SK-N-SH (cell line): ENCODE results near the gene NOG. TPM values are rescaled to one million over a fixed set of nuclear protein-coding genes. Genes with fewer than 3 reads are reported as not detected.

ENCODE experiments used
- CTCF ChIA-PET: fragments of 300-600, 350-600 bp; formaldehyde crosslinking; extraction: SDS; loops from one replicate; lab custom pipeline; 2021; lab: Yijun Ruan, JAX
- POLR2A ChIA-PET: fragments of 350-600 bp; sonication (Branson Sonifier 250); formaldehyde crosslinking; extraction: SDS; loops from one replicate; lab custom pipeline; 2020; ENCODE audit warnings: antibody characterized with exemption, inconsistent platforms; lab: Yijun Ruan, JAX
- DNase-seq: peaks from one replicate; pipeline ENCODE4 v3.0.0; 2012
- H2AFZ ChIP-seq: fragments of 200-600 bp; sonication (generic); 2 replicates; pipeline ENCODE4 v1.8.1; 2016; ENCODE audit warnings: antibody characterized with exemption, mild to moderate bottlenecking, low read depth
- H3F3A ChIP-seq: fragments of 200-600 bp; sonication (generic); replicated peaks from 2 replicates; pipeline ENCODE3; 2016; ENCODE audit warnings: antibody characterized with exemption, mild to moderate bottlenecking; ENCODE audit not compliant: insufficient read depth
- H3K27ac ChIP-seq, 2 experiments: fragments of 200-500 bp in 1 of 2; fragments of 200-600 bp in 1 of 2; sonication (Bioruptor generic) in 1 of 2; sonication (generic), shearing (Covaris generic) in 1 of 2; 2 replicates each; pipeline versions ENCODE4 v1.5.1 to v1.6.1; 2014 to 2016; ENCODE audit warnings: low read depth in 2 of 2, inconsistent platforms in 1 of 2, low read length in 1 of 2, mild to moderate bottlenecking in 1 of 2, mixed read lengths in 1 of 2
- H3K27me3 ChIP-seq: fragments of 200-600 bp; sonication (generic), shearing (Covaris generic); 2 replicates; pipeline ENCODE4 v1.6.1; 2016; ENCODE audit warnings: mixed run types; ENCODE audit not compliant: insufficient read depth
- H3K36me3 ChIP-seq, 2 experiments: fragments of 200-500 bp in 1 of 2; fragments of 200-600 bp in 1 of 2; sonication (Bioruptor generic) in 1 of 2; sonication (generic) in 1 of 2; replicated peaks in 1 of 2; 2 replicates each; pipeline versions ENCODE3 to v1.5.1; 2014 to 2016; ENCODE audit warnings: low read length in 1 of 2, mild to moderate bottlenecking in 1 of 2; ENCODE audit not compliant: insufficient read depth in 2 of 2, control insufficient read depth in 1 of 2
- H3K4me1 ChIP-seq, 2 experiments: fragments of 200-500 bp in 1 of 2; fragments of 200-600 bp in 1 of 2; sonication (Bioruptor generic) in 1 of 2; sonication (generic), shearing (Covaris generic) in 1 of 2; 2 replicates each; pipeline versions ENCODE4 v1.5.1 to v1.6.1; 2014 to 2016; ENCODE audit warnings: low read depth in 1 of 2, low read length in 1 of 2, mixed run types in 1 of 2; ENCODE audit not compliant: insufficient read depth in 2 of 2, control insufficient read depth in 1 of 2
- H3K4me2 ChIP-seq: fragments of 200-600 bp; sonication (generic), shearing (Covaris generic); 2 replicates; pipeline ENCODE4 v1.6.1; 2017; ENCODE audit warnings: mixed run types
- H3K4me3 ChIP-seq, 2 experiments: fragments of 200-500 bp in 1 of 2; fragments of 200-600 bp in 1 of 2; sonication (Bioruptor generic) in 1 of 2; sonication (generic), shearing (Covaris generic) in 1 of 2; 2 replicates each; pipeline versions ENCODE4 v1.5.1 to v1.8.1; 2014 to 2016; ENCODE audit warnings: low read depth in 2 of 2, inconsistent platforms in 1 of 2, low read length in 1 of 2, mild to moderate bottlenecking in 1 of 2, mixed read lengths in 1 of 2, moderate library complexity in 1 of 2
- H3K79me2 ChIP-seq: fragments of 200-600 bp; sonication (generic); 2 replicates; pipeline ENCODE4 v1.8.1; 2017; ENCODE audit warnings: mild to moderate bottlenecking; ENCODE audit not compliant: insufficient read depth
- H3K9ac ChIP-seq: fragments of 200-600 bp; sonication (generic); 2 replicates; pipeline ENCODE4 v1.6.1; 2017; ENCODE audit warnings: mixed run types
- H3K9me2 ChIP-seq: fragments of 200-600 bp; sonication (generic); 2 replicates; pipeline ENCODE4 v1.6.1; 2017; ENCODE audit warnings: mixed run types
- H3K9me3 ChIP-seq: fragments of 200-600 bp; sonication (generic); 2 replicates; pipeline ENCODE4 v1.6.1; 2017; ENCODE audit warnings: mixed run types, mild to moderate bottlenecking, moderate library complexity
- H4K20me1 ChIP-seq: fragments of 200-600 bp; sonication (generic); 2 replicates; pipeline ENCODE4 v1.6.1; 2017; ENCODE audit warnings: mild to moderate bottlenecking, mixed run types; ENCODE audit not compliant: insufficient read depth
- FOSL2 ChIP-seq: IDR thresholded peaks from 2 replicates; pipeline ENCODE4 v1.4.0; 2012; ENCODE audit warnings: low read depth, mild to moderate bottlenecking, moderate library complexity, borderline replicate concordance
- FOXJ3 ChIP-seq: sonication (generic); formaldehyde crosslinking; IDR thresholded peaks from 2 replicates; pipeline ENCODE4 v1.5.1; 2020; ENCODE audit warnings: mild to moderate bottlenecking, missing genetic modification reagents
- FOXM1 ChIP-seq: IDR thresholded peaks from 2 replicates; pipeline ENCODE4 v1.4.0; 2012; ENCODE audit warnings: low read depth, mild to moderate bottlenecking
- GABPA ChIP-seq: IDR thresholded peaks from 2 replicates; pipeline ENCODE4 v1.4.0; 2012; ENCODE audit warnings: low read depth, mild to moderate bottlenecking
- MEF2A ChIP-seq: IDR thresholded peaks from 2 replicates; pipeline ENCODE4 v1.4.0; 2012; ENCODE audit warnings: low read depth, borderline replicate concordance
- NFIC ChIP-seq: IDR thresholded peaks from 2 replicates; pipeline ENCODE4 v1.4.0; 2012; ENCODE audit warnings: borderline replicate concordance
- POLR2AphosphoS5 ChIP-seq: IDR thresholded peaks from 2 replicates; pipeline ENCODE4 v1.6.1; 2012; ENCODE audit warnings: low read depth, low read length
- RCOR1 ChIP-seq: fragments of 150-350 bp; IDR thresholded peaks from 2 replicates; pipeline ENCODE4 v1.6.1; 2017; ENCODE audit warnings: antibody characterized with exemption, low read length
- RFX5 ChIP-seq: IDR thresholded peaks from 2 replicates; pipeline ENCODE4 v1.6.1; 2012; ENCODE audit warnings: mild to moderate bottlenecking, improper control_type of control experiment, low read length
- RXRA ChIP-seq: IDR thresholded peaks from 2 replicates; pipeline ENCODE4 v1.4.0; 2012; ENCODE audit warnings: low read depth, mild to moderate bottlenecking, borderline replicate concordance
- SIN3A ChIP-seq: IDR thresholded peaks from 2 replicates; pipeline ENCODE4 v1.6.1; 2012; ENCODE audit warnings: low read depth, mild to moderate bottlenecking, low read length, moderate library complexity, borderline replicate concordance
- SMC3 ChIP-seq: IDR thresholded peaks from 2 replicates; pipeline ENCODE4 v1.6.1; 2012; ENCODE audit warnings: low read depth, low read length, improper control_type of control experiment
- TAF1 ChIP-seq: IDR thresholded peaks from 2 replicates; pipeline ENCODE4 v1.6.1; 2012; ENCODE audit warnings: low read depth, mild to moderate bottlenecking, low read length, moderate library complexity, borderline replicate concordance
- TCF12 ChIP-seq: IDR thresholded peaks from 2 replicates; pipeline ENCODE4 v1.4.0; 2012
- TEAD4 ChIP-seq: IDR thresholded peaks from 2 replicates; pipeline ENCODE4 v1.4.0; 2012; ENCODE audit warnings: mild to moderate bottlenecking, borderline replicate concordance; ENCODE audit not compliant: insufficient read depth
- YY1 ChIP-seq: IDR thresholded peaks from 2 replicates; pipeline ENCODE4 v1.4.0; 2012; ENCODE audit warnings: low read depth, mild to moderate bottlenecking
- WGBS: methylation state at CpG from one replicate; pipeline ENCODE4 v1.1.6; 2017; ENCODE audit warnings: low lambda C conversion rate; 5-methylcytosine and 5-hydroxymethylcytosine counted together
- polyA plus RNA-seq, 3 experiments: library from polyadenylated mRNA; depleted of rRNA; stranded (reverse); fragments of >200 nt; gene quantifications; 2 replicates each; pipeline ENCODE4 v1.2.3, GENCODE V29; 2012
- TF ChIP-seq, protein P1 (sequence below): IDR thresholded peaks from 2 replicates; pipeline ENCODE4 v1.4.0; 2012; ENCODE audit warnings: low read depth
- TF ChIP-seq, protein P2 (sequence below): IDR thresholded peaks from 2 replicates; pipeline ENCODE4 v1.6.1; 2012; ENCODE audit warnings: mild to moderate bottlenecking, low read depth, low read length, moderate library complexity
- TF ChIP-seq, protein P3 (sequence below): fragments of 200-600 bp; sonication (generic); IDR thresholded peaks from 2 replicates; pipeline ENCODE4 v1.6.1; 2017; ENCODE audit warnings: antibody characterized with exemption, mild to moderate bottlenecking, moderate library complexity
- TF ChIP-seq, protein P4 (sequence below): fragments of 150-350 bp; IDR thresholded peaks from 2 replicates; pipeline ENCODE4 v1.6.1; 2016; ENCODE audit warnings: mild to moderate bottlenecking, low read depth, low read length

NOG gene
- polyA plus RNA-seq, 1 of the 3 experiments (the other 2 are of a cell fraction) = 3.1 TPM

DNA sequence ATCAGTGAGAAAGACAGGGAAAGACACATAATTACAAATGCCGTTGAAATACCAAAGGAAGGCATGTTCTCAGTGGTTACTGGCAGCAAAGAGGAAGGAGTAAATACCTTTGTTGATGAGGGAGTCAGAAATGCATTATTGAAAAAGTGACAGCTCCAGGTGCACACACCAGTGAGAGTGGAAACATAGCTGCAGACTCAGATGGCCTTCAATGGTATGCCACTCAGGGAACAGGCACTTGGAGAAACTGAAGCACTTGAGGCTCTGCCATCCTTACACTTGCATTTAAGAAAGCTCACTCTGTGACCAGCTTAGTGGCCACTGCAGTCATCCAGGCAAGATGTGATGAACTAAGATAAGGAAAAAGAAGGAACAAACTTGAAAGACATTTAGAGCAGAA lies 29.9 kb downstream of the NOG start:
- H3K9me3 ChIP-seq = no peaks in the 10 kb centered on the region
- H3K36me3 ChIP-seq = no peaks in the 10 kb centered on the region
- 17% methylated on average over 1 of the region's 1 CpG for WGBS
- no peaks in the 10 kb centered on the region for H3K79me2 ChIP-seq
- no peak overlapping the region for H3K4me2 ChIP-seq
- TF ChIP-seq POLR2AphosphoS5 (no peak), RFX5 (no peak), GABPA (no peak), MEF2A (no peak), FOXJ3 (no peak), RXRA (no peak), TAF1 (no peak)
- TF ChIP-seq, protein P1, sequence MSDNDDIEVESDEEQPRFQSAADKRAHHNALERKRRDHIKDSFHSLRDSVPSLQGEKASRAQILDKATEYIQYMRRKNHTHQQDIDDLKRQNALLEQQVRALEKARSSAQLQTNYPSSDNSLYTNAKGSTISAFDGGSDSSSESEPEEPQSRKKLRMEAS = no peak
- TF ChIP-seq, protein P2, sequence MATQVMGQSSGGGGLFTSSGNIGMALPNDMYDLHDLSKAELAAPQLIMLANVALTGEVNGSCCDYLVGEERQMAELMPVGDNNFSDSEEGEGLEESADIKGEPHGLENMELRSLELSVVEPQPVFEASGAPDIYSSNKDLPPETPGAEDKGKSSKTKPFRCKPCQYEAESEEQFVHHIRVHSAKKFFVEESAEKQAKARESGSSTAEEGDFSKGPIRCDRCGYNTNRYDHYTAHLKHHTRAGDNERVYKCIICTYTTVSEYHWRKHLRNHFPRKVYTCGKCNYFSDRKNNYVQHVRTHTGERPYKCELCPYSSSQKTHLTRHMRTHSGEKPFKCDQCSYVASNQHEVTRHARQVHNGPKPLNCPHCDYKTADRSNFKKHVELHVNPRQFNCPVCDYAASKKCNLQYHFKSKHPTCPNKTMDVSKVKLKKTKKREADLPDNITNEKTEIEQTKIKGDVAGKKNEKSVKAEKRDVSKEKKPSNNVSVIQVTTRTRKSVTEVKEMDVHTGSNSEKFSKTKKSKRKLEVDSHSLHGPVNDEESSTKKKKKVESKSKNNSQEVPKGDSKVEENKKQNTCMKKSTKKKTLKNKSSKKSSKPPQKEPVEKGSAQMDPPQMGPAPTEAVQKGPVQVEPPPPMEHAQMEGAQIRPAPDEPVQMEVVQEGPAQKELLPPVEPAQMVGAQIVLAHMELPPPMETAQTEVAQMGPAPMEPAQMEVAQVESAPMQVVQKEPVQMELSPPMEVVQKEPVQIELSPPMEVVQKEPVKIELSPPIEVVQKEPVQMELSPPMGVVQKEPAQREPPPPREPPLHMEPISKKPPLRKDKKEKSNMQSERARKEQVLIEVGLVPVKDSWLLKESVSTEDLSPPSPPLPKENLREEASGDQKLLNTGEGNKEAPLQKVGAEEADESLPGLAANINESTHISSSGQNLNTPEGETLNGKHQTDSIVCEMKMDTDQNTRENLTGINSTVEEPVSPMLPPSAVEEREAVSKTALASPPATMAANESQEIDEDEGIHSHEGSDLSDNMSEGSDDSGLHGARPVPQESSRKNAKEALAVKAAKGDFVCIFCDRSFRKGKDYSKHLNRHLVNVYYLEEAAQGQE = no peak
- TF ChIP-seq, protein P3, sequence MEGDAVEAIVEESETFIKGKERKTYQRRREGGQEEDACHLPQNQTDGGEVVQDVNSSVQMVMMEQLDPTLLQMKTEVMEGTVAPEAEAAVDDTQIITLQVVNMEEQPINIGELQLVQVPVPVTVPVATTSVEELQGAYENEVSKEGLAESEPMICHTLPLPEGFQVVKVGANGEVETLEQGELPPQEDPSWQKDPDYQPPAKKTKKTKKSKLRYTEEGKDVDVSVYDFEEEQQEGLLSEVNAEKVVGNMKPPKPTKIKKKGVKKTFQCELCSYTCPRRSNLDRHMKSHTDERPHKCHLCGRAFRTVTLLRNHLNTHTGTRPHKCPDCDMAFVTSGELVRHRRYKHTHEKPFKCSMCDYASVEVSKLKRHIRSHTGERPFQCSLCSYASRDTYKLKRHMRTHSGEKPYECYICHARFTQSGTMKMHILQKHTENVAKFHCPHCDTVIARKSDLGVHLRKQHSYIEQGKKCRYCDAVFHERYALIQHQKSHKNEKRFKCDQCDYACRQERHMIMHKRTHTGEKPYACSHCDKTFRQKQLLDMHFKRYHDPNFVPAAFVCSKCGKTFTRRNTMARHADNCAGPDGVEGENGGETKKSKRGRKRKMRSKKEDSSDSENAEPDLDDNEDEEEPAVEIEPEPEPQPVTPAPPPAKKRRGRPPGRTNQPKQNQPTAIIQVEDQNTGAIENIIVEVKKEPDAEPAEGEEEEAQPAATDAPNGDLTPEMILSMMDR = no peak
- TF ChIP-seq, all 33 proteins: peak for 0
- H3K27ac ChIP-seq = no peak overlapping the region
- no peak overlapping the region for H3K9ac ChIP-seq
- no peak for DNase-seq
- H4K20me1 ChIP-seq = no peaks in the 10 kb centered on the region
- no peak overlapping the region for H3K4me3 ChIP-seq
- H3K27me3 ChIP-seq = peaks cover 7% of the 10 kb centered on the region; the same call in 1 of the 2 replicates
- H3K9me2 ChIP-seq = no peaks in the 10 kb centered on the region
- ChIA-PET CTCF (interaction anchor here (0.6 to 1.9 kb wide), 3 partner anchors 30 to 92 kb away, joined by 4 to 7 read pairs (median 4); partner anchors contain the start of gene NOG), POLR2A (no interaction called here)
- H3F3A ChIP-seq = no peaks in the 10 kb centered on the region
- H2AFZ ChIP-seq = no peak overlapping the region
- no peaks in the 10 kb centered on the region for H3K4me1 ChIP-seq

DNA sequence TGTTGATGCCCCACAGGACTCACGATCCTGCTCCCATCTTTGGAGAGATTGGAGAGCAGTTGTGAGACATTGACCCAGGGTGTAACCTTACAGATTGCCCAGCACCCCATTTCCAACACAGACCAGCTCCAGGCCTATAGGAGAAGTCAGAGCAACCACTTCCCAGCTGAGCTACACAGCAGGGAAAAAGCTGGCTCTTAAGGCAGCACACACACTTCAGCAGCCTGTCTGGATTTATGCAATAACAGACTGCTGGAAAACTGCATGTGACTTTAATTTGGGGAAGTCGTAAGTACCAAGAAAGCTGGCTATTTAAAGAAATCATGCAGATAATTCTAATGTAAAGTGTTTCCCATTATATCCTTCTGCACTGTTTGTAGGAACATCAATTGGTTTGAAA lies 30.8 kb downstream of the NOG start:
- no peaks in the 10 kb centered on the region for H3K79me2 ChIP-seq
- H3F3A ChIP-seq = no peaks in the 10 kb centered on the region
- WGBS = 21% methylated on average over 2 of the region's 2 CpGs

More for the DNA sequence above, 30.8 kb downstream of the NOG start:
- no peaks in the 10 kb centered on the region for H3K9me2 ChIP-seq
- POLR2A ChIA-PET = no interaction called here
- no peak for TF ChIP-seq SIN3A
- no peak for TF ChIP-seq GABPA
- no peak for TF ChIP-seq RXRA
- no peak for TF ChIP-seq RFX5
- TF ChIP-seq FOSL2 = no peak
- TF ChIP-seq, protein P4, sequence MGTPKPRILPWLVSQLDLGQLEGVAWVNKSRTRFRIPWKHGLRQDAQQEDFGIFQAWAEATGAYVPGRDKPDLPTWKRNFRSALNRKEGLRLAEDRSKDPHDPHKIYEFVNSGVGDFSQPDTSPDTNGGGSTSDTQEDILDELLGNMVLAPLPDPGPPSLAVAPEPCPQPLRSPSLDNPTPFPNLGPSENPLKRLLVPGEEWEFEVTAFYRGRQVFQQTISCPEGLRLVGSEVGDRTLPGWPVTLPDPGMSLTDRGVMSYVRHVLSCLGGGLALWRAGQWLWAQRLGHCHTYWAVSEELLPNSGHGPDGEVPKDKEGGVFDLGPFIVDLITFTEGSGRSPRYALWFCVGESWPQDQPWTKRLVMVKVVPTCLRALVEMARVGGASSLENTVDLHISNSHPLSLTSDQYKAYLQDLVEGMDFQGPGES = no peak
- no peak for TF ChIP-seq RCOR1
- TF ChIP-seq TCF12 = no peak
- no peak for TF ChIP-seq FOXM1
- TF ChIP-seq TEAD4 = no peak
- TF ChIP-seq NFIC = no peak
- TF ChIP-seq SMC3 = no peak
- no peak for TF ChIP-seq YY1
- TF ChIP-seq MEF2A = no peak
- H3K4me3 ChIP-seq = no peak overlapping the region
- H3K27ac ChIP-seq = no peak overlapping the region
- CTCF ChIA-PET = interaction anchor here (1.0 to 1.9 kb wide), 2 partner anchors 31 to 92 kb away, joined by 4 to 7 read pairs; partner anchors contain the start of gene NOG
- H3K9ac ChIP-seq = no peak overlapping the region
- H3K36me3 ChIP-seq = no peaks in the 10 kb centered on the region
- H3K4me2 ChIP-seq = no peak overlapping the region
- H4K20me1 ChIP-seq = no peaks in the 10 kb centered on the region
- DNase-seq = no peak
- no peak overlapping the region for H2AFZ ChIP-seq
- H3K4me1 ChIP-seq = no peaks in the 10 kb centered on the region
- peaks cover 7% of the 10 kb centered on the region; the same call in 1 of the 2 replicates for H3K27me3 ChIP-seq
- no peaks in the 10 kb centered on the region for H3K9me3 ChIP-seq
